Measurements from ENCODE around the gene HOXC6. TPM values are rescaled to one million over a fixed set of nuclear protein-coding genes. Genes with fewer than 3 reads are reported as not detected.

Gene HOXC6
- 3.8 to 4.9 TPM (median 4.6 TPM) in 5 replicates for total RNA-seq (2022; extraction: Qiagen RNA extraction; ENCODE audit: low read depth)

GRCh38 chr12:54028314-54029201, at the start of gene HOXC6:
HOXC6 (plus strand) TSS chr12:54028440; CDS start chr12:54028522, 82 bp downstream.

GRCh38 chr12:53984901-53985691, 43.1 kb upstream of the HOXC6 start, which contains the start of gene HOXC10:
HOXC10 (plus strand) TSS chr12:53985146; CDS start chr12:53985260, 114 bp downstream.

GRCh38 chr12:54000116-54001114, 27.8 kb upstream of the HOXC6 start, which contains the start of gene HOXC9:
HOXC9 (plus strand) TSS chr12:54000161; CDS start chr12:54000189, 28 bp downstream.

GRCh38 chr12:54032627-54033100, 4.4 kb downstream of the HOXC6 start, which contains the start of gene HOXC5:
HOXC5 (plus strand) TSS chr12:54033050; CDS start chr12:54033123, 73 bp downstream.

GRCh38 chr12:54053751-54054741, 25.8 kb downstream of the HOXC6 start, which contains the start of gene HOXC4:
HOXC4 (plus strand) TSS chr12:54053835; CDS start chr12:54053923, 88 bp downstream.

Other genes with a start within 250 kb of the HOXC6 start
- 7.5 to 12.4 TPM (median 8.7 TPM) in 5 replicates for gene HOXC13, start 89.6 kb upstream of the HOXC6 start, total RNA-seq (2022; extraction: Qiagen RNA extraction; ENCODE audit: low read depth)
- gene HOXC12, start 73.5 kb upstream of the HOXC6 start, total RNA-seq (2022; extraction: Qiagen RNA extraction; ENCODE audit: low read depth), result not detected in 5 replicates
- 0.38 to 0.57 TPM (median 0.44 TPM) in 5 replicates for gene HOXC11, start 55.3 kb upstream of the HOXC6 start, total RNA-seq (2022; extraction: Qiagen RNA extraction; ENCODE audit: low read depth)
- 0.16 to 0.24 TPM (median 0.18 TPM) in 3 of 5 replicates, not detected in the others for gene HOTAIR, start 53.5 kb upstream of the HOXC6 start, total RNA-seq (2022; extraction: Qiagen RNA extraction; ENCODE audit: low read depth)
- 2.2 to 3.1 TPM (median 2.8 TPM) in 5 replicates for gene HOXC10, start 43.3 kb upstream of the HOXC6 start, total RNA-seq (2022; extraction: Qiagen RNA extraction; ENCODE audit: low read depth)
- gene HOXC9, start 28.3 kb upstream of the HOXC6 start, total RNA-seq (2022; extraction: Qiagen RNA extraction; ENCODE audit: low read depth), result 10.6 to 13.6 TPM (median 12.5 TPM) in 5 replicates
- 4.3 to 5.9 TPM (median 5.3 TPM) in 5 replicates for gene HOXC8, start 19.5 kb upstream of the HOXC6 start, total RNA-seq (2022; extraction: Qiagen RNA extraction; ENCODE audit: low read depth)
- gene HOXC5, start 4.6 kb downstream of the HOXC6 start, total RNA-seq (2022; extraction: Qiagen RNA extraction; ENCODE audit: low read depth), result 0.50 to 1.2 TPM (median 1.0 TPM) in 5 replicates
- 2.4 to 4.2 TPM (median 4.0 TPM) in 5 replicates for gene HOXC4, start 25.4 kb downstream of the HOXC6 start, total RNA-seq (2022; extraction: Qiagen RNA extraction; ENCODE audit: low read depth)
- gene SMUG1, start 160.5 kb downstream of the HOXC6 start, total RNA-seq (2022; extraction: Qiagen RNA extraction; ENCODE audit: low read depth), result 24.1 to 34.5 TPM (median 34.3 TPM) in 5 replicates